B cell (primary cell): Measurements from ENCODE around the gene DNAJC6. TPM values are rescaled to one million over a fixed set of nuclear protein-coding genes. Genes with fewer than 3 reads are reported as not detected.

Source experiments
- ATAC-seq: fragments of 200-7000 bp; cut with Tn5 transposase; one replicate; pipeline ENCODE4 v1.10.0; 2021; ENCODE audit warnings: low read depth, mild to moderate bottlenecking, moderate number of reproducible peaks, moderate library complexity
- CTCF ChIA-PET: fragments of 350-600 bp; sonication (Branson Sonifier 250); formaldehyde crosslinking; loops from one replicate; lab custom pipeline; 2021; ENCODE audit warnings: antibody characterized with exemption, inconsistent platforms; lab: Charles Lee
- POLR2A ChIA-PET: fragments of 350-600 bp; sonication (Branson Sonifier 250); formaldehyde crosslinking; loops from one replicate; lab custom pipeline; 2021; ENCODE audit warnings: antibody characterized with exemption; lab: Charles Lee
- DNase-seq: peaks from one replicate; pipeline ENCODE4 v3.0.0; 2013
- H2AFZ ChIP-seq: 2 replicates; pipeline ENCODE4 v1.6.1; 2012; ENCODE audit warnings: mild to moderate bottlenecking, low read depth, low read length; ENCODE audit not compliant: insufficient read depth, poor library complexity, severe bottlenecking
- H3K27ac ChIP-seq, 2 donors: 1 replicate in 1 of 2; 2 replicates in 1 of 2; pipeline ENCODE4 v1.5.1; 2012 to 2013; ENCODE audit warnings: low read length in 2 of 2, mild to moderate bottlenecking in 2 of 2, moderate library complexity in 1 of 2
- H3K27me3 ChIP-seq, 4 experiments: fragments of 200-600 bp in 1 of 4; sonication (generic) in 1 of 4; replicated peaks in 1 of 4; 1 replicate in 2 of 4; 2 replicates in 2 of 4; pipeline versions ENCODE4 v1.6.1 to v1.7.0; 2013 to 2016; ENCODE audit warnings: low read length in 3 of 4, mild to moderate bottlenecking in 2 of 4, mixed read lengths in 1 of 4, moderate library complexity in 1 of 4; ENCODE audit not compliant: insufficient read depth in 4 of 4, control insufficient read depth in 3 of 4; ENCODE audit errors: control extremely low read depth in 1 of 4
- H3K36me3 ChIP-seq, 2 experiments: replicated peaks in 1 of 2; 1 replicate in 1 of 2; 2 replicates in 1 of 2; pipeline versions ENCODE4 v1.6.1 to v1.7.1; 2013; ENCODE audit warnings: low read length in 1 of 2; ENCODE audit not compliant: insufficient read depth in 2 of 2, control insufficient read depth in 1 of 2; ENCODE audit errors: control extremely low read depth in 1 of 2, extremely low read depth in 1 of 2
- H3K4me1 ChIP-seq, 2 donors: fragments of 200-600 bp in 1 of 2; sonication (generic) in 1 of 2; 1 replicate in 1 of 2; 2 replicates in 1 of 2; pipeline versions ENCODE4 v1.5.1 to v1.6.1; 2013 to 2017; ENCODE audit warnings: low read length in 2 of 2; ENCODE audit not compliant: control insufficient read depth in 2 of 2, insufficient read depth in 2 of 2
- H3K4me2 ChIP-seq: replicated peaks from 2 replicates; pipeline ENCODE3; 2012; ENCODE audit warnings: mild to moderate bottlenecking, low read depth, low read length; ENCODE audit not compliant: poor library complexity, severe bottlenecking
- H3K4me3 ChIP-seq, 5 experiments: fragments of 200-600 bp in 1 of 5; sonication (generic) in 1 of 5; 1 replicate in 3 of 5; 2 replicates in 2 of 5; pipeline versions ENCODE4 v1.5.1 to v1.7.0; 2011 to 2016; ENCODE audit warnings: low read length in 4 of 5, mild to moderate bottlenecking in 4 of 5, low read depth in 2 of 5, control low read depth in 1 of 5, moderate library complexity in 1 of 5; ENCODE audit not compliant: insufficient read depth in 1 of 5; ENCODE audit errors: control extremely low read depth in 1 of 5, extremely low read depth in 1 of 5
- H3K79me2 ChIP-seq: fragments of 200-600 bp; sonication (generic); one replicate; pipeline ENCODE4 v1.6.0; 2016; ENCODE audit warnings: low read length; ENCODE audit not compliant: control insufficient read depth, insufficient read depth
- H3K9ac ChIP-seq: fragments of 200-600 bp; sonication (generic); 2 replicates; pipeline ENCODE4 v1.6.1; 2017; ENCODE audit warnings: mild to moderate bottlenecking, low read length, moderate library complexity
- H3K9me3 ChIP-seq, 3 donors: one replicate each; pipeline versions ENCODE4 v1.6.1 to v1.7.1; 2013; ENCODE audit warnings: low read length in 2 of 3; ENCODE audit not compliant: control insufficient read depth in 2 of 3, insufficient read depth in 1 of 3; ENCODE audit errors: control extremely low read depth in 1 of 3
- H4K20me1 ChIP-seq: 2 replicates; pipeline ENCODE4 v1.6.0; 2012; ENCODE audit warnings: mild to moderate bottlenecking, low read length; ENCODE audit not compliant: insufficient read depth, control insufficient read depth, poor library complexity, severe bottlenecking
- H3K27ac Mint-ChIP-seq: one replicate; pipeline ENCODE4 v1.8.0; 2021; ENCODE audit warnings: mixed read lengths
- H3K27me3 Mint-ChIP-seq: one replicate; pipeline ENCODE4 v1.8.0; 2021; ENCODE audit warnings: mixed read lengths
- H3K4me1 Mint-ChIP-seq: one replicate; pipeline ENCODE4 v1.8.0; 2021; ENCODE audit warnings: mixed read lengths
- H3K4me3 Mint-ChIP-seq: one replicate; pipeline ENCODE4 v1.8.0; 2021; ENCODE audit warnings: mixed read lengths
- H3K9me3 Mint-ChIP-seq: one replicate; pipeline ENCODE4 v1.8.0; 2022; ENCODE audit warnings: mixed read lengths; ENCODE audit not compliant: insufficient read depth
- EZH2 ChIP-seq: IDR thresholded peaks from 2 replicates; pipeline ENCODE4 v1.6.1; 2012; ENCODE audit warnings: borderline replicate concordance, low read depth, mild to moderate bottlenecking, moderate library complexity, low read length; ENCODE audit not compliant: insufficient read depth, poor library complexity, severe bottlenecking
- WGBS: methylation state at CpG from one replicate; pipeline ENCODE4 v1.1.5; 2013; ENCODE audit warnings: missing lambda C conversion rate; ENCODE audit not compliant: insufficient coverage; 5-methylcytosine and 5-hydroxymethylcytosine counted together
- intact Hi-C: fragments of 100-400 bp; cut with micrococcal nuclease; formaldehyde crosslinking; loops from one replicate; pipeline ENCODE4 v1.10.0; 2022
- polyA plus RNA-seq: library from polyadenylated mRNA; depleted of rRNA; stranded (reverse); fragments of >200 nt; gene quantifications from 2 replicates; pipeline ENCODE4 v1.2.3, GENCODE V29; 2012
- total RNA-seq, 2 donors: library from RNA; stranded (reverse); fragments of 120-200 nt in 1 of 2; gene quantifications; 1 replicate in 1 of 2; 2 replicates in 1 of 2; pipeline versions ENCODE4 v1.2.3 to v1.2.4, GENCODE V29; 2013 to 2022
- TF ChIP-seq, protein P1 (sequence below): fragments of 200-600 bp; IDR thresholded peaks from one replicate; pipeline ENCODE4 v1.8.0; 2022; ENCODE audit warnings: antibody characterized with exemption, mild to moderate bottlenecking

The DNAJC6 gene
- total and polyA plus RNA-seq, 2 donors (not counting 1 experiment from before 2014, with no cell fraction given): 0.12 to 0.69 TPM

- no peak overlapping the region for H3K4me3 ChIP-seq
- WGBS: no CpG with 5 or more reads among the region's 2 CpGs
- Mint-ChIP-seq H3K27me3 (no peaks in the 10 kb centered on the region), H3K4me3 (no peak overlapping the region), H3K4me1 (no peaks in the 10 kb centered on the region), H3K27ac (no peak overlapping the region), H3K9me3 (no peaks in the 10 kb centered on the region)
- no peaks in the 10 kb centered on the region for H3K27me3 ChIP-seq
- intact Hi-C loops: no loop called here
- ChIA-PET POLR2A (no interaction called here), CTCF (no interaction called here)
- H3K36me3 ChIP-seq: no peaks in the 10 kb centered on the region
- H3K27ac ChIP-seq: no peak overlapping the region
- TF ChIP-seq, protein P1, sequence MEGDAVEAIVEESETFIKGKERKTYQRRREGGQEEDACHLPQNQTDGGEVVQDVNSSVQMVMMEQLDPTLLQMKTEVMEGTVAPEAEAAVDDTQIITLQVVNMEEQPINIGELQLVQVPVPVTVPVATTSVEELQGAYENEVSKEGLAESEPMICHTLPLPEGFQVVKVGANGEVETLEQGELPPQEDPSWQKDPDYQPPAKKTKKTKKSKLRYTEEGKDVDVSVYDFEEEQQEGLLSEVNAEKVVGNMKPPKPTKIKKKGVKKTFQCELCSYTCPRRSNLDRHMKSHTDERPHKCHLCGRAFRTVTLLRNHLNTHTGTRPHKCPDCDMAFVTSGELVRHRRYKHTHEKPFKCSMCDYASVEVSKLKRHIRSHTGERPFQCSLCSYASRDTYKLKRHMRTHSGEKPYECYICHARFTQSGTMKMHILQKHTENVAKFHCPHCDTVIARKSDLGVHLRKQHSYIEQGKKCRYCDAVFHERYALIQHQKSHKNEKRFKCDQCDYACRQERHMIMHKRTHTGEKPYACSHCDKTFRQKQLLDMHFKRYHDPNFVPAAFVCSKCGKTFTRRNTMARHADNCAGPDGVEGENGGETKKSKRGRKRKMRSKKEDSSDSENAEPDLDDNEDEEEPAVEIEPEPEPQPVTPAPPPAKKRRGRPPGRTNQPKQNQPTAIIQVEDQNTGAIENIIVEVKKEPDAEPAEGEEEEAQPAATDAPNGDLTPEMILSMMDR: no peak
- no peak for TF ChIP-seq EZH2
- H3K4me2 ChIP-seq: no peak overlapping the region
- no peaks in the 10 kb centered on the region for H3K79me2 ChIP-seq
- no peaks in the 10 kb centered on the region for H4K20me1 ChIP-seq
- ATAC-seq (no peak), DNase-seq (no peak)
- no peaks in the 10 kb centered on the region for H3K9me3 ChIP-seq
- no peaks in the 10 kb centered on the region for H3K4me1 ChIP-seq
- no peak overlapping the region for H2AFZ ChIP-seq
- no peak overlapping the region for H3K9ac ChIP-seq
Observed at GRCh38 chr1:65443647-65444046, 134.3 kb downstream of the DNAJC6 start.

DNA sequence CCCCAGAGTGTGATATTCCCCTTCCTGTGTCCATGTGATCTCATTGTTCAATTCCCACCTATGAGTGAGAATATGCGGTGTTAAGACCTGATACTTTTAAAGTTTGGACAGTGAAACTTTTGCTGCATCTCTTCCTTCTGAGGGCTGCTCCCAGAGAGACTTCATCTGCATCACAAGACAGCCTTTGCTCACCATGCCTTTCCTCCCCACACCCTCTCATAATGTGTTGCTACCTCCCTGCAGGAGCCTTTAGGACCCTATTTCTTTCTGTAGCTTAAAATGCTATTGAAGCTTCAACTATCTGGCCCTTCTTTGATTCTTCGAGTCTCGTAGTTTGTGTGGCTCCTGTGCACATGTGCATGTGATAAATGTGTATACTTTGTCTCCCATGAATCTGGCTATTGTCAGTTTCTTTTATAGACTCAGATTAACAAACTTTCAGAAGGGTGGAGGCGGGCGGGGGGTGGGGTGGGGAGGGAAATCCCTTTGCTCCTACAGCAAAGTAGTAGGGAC lies 134.8 kb downstream of the DNAJC6 start:
- Histone ChIP-seq H4K20me1 (no peaks in the 10 kb centered on the region), H3K27me3 (no peaks in the 10 kb centered on the region), H2AFZ (no peak overlapping the region), H3K4me2 (no peak overlapping the region), H3K79me2 (no peaks in the 10 kb centered on the region), H3K36me3 (no peaks in the 10 kb centered on the region), H3K9ac (no peak overlapping the region), H3K9me3 (no peaks in the 10 kb centered on the region), H3K4me1 (no peaks in the 10 kb centered on the region), H3K4me3 (no peak overlapping the region), H3K27ac (no peak overlapping the region)
- WGBS: no CpG with 5 or more reads among the region's 5 CpGs
- H3K27ac Mint-ChIP-seq: no peak overlapping the region
- no peak overlapping the region for H3K4me3 Mint-ChIP-seq
- TF ChIP-seq, protein P1: no peak
- no peak for TF ChIP-seq EZH2
- DNase-seq: no peak
- no peaks in the 10 kb centered on the region for H3K27me3 Mint-ChIP-seq
- no peaks in the 10 kb centered on the region for H3K9me3 Mint-ChIP-seq
- no peak for ATAC-seq
- intact Hi-C loops: no loop called here
- ChIA-PET CTCF (no interaction called here), POLR2A (no interaction called here)
- H3K4me1 Mint-ChIP-seq: no peaks in the 10 kb centered on the region
